IPS-18c (cell line): ENCODE results near the gene TCF7L2.

Source experiments
- H3K4me3 ChIP-seq: 2 replicates; pipeline ENCODE4 v1.7.0; 2013; ENCODE audit warnings: low read depth, mild to moderate bottlenecking, low read length, moderate library complexity; ENCODE audit not compliant: insufficient read depth
- H3K9me3 ChIP-seq: one replicate; pipeline ENCODE4 v1.6.1; 2013; ENCODE audit warnings: mild to moderate bottlenecking, low read length, moderate library complexity; ENCODE audit not compliant: control insufficient read depth, insufficient read depth

Gene TCF7L2

GRCh38 chr10:113126229-113127201 lies 176.5 kb downstream of the TCF7L2 start:
- Histone ChIP-seq H3K4me3 (peak overlapping the region; percentile 38; the same call in 1 of the 2 replicates), H3K9me3 (no peaks in the 10 kb centered on the region)

- Histone ChIP-seq H3K4me3 (peak overlapping the region; percentile 38; the same call in 1 of the 2 replicates), H3K9me3 (no peaks in the 10 kb centered on the region)
Observed at GRCh38 chr10:113127261-113127900, 177.3 kb downstream of the TCF7L2 start.

- H3K9me3 ChIP-seq = no peaks in the 10 kb centered on the region
- no peak overlapping the region for H3K4me3 ChIP-seq
Observed at GRCh38 chr10:113127901-113128283, 177.8 kb downstream of the TCF7L2 start.

- H3K9me3 ChIP-seq = no peaks in the 10 kb centered on the region
- H3K4me3 ChIP-seq = no peak overlapping the region
Observed at GRCh38 chr10:113128450-113129070, 178.5 kb downstream of the TCF7L2 start.

GRCh38 chr10:113129117-113129516 lies 179.1 kb downstream of the TCF7L2 start:
- Histone ChIP-seq H3K9me3 (no peaks in the 10 kb centered on the region), H3K4me3 (no peak overlapping the region)

- no peak overlapping the region for H3K4me3 ChIP-seq
- H3K9me3 ChIP-seq = no peaks in the 10 kb centered on the region
Observed at GRCh38 chr10:113130014-113130641, 180.1 kb downstream of the TCF7L2 start.

- H3K4me3 ChIP-seq = no peak overlapping the region
- H3K9me3 ChIP-seq = no peaks in the 10 kb centered on the region
Observed at GRCh38 chr10:113131613-113132261, 181.7 kb downstream of the TCF7L2 start.

- no peaks in the 10 kb centered on the region for H3K9me3 ChIP-seq
- H3K4me3 ChIP-seq = no peak overlapping the region
Observed at GRCh38 chr10:113132591-113133121, 182.6 kb downstream of the TCF7L2 start.

GRCh38 chr10:113133497-113134115 lies 183.6 kb downstream of the TCF7L2 start:
- H3K4me3 ChIP-seq = no peak overlapping the region
- no peaks in the 10 kb centered on the region for H3K9me3 ChIP-seq

GRCh38 chr10:113135025-113135424 lies 185.0 kb downstream of the TCF7L2 start:
- Histone ChIP-seq H3K9me3 (no peaks in the 10 kb centered on the region), H3K4me3 (no peak overlapping the region)

GRCh38 chr10:113137941-113138685 lies 188.1 kb downstream of the TCF7L2 start:
- H3K4me3 ChIP-seq = no peak overlapping the region
- no peaks in the 10 kb centered on the region for H3K9me3 ChIP-seq

GRCh38 chr10:113138937-113139585 lies 189.0 kb downstream of the TCF7L2 start:
- Histone ChIP-seq H3K9me3 (no peaks in the 10 kb centered on the region), H3K4me3 (no peak overlapping the region)

GRCh38 chr10:113139699-113140098 lies 189.7 kb downstream of the TCF7L2 start:
- Histone ChIP-seq H3K4me3 (no peak overlapping the region), H3K9me3 (no peaks in the 10 kb centered on the region)

- H3K9me3 ChIP-seq = no peaks in the 10 kb centered on the region
- no peak overlapping the region for H3K4me3 ChIP-seq
Observed at GRCh38 chr10:113140143-113141011, 190.3 kb downstream of the TCF7L2 start.
